ENCODE measurements around the gene STAC2.
"Not testable (repeated sequence)": the region's sequence is repeated elsewhere in the genome, so short reads cannot be mapped to it uniquely, and the experiment has no call there.

Gene STAC2

GRCh38 chr17:39225308-39225958 is at the start of gene STAC2:
STAC2 (minus strand) TSS chr17:39225945; CDS start chr17:39225502, 443 bp downstream.
- no peak for DNase-seq

GRCh38 chr17:39271546-39271945 is 45.8 kb upstream of the STAC2 start:
- no peak for DNase-seq

GRCh38 chr17:39270923-39271322 is 45.2 kb upstream of the STAC2 start:
- DNase-seq: no peak

GRCh38 chr17:39264119-39264518 is 38.4 kb upstream of the STAC2 start:
- DNase-seq: no peak

- peak; percentile 28 for DNase-seq
These were observed 35.5 kb upstream of the STAC2 start for GRCh38 chr17:39261286-39261685.

- DNase-seq: no peak
These were observed 27.2 kb upstream of the STAC2 start for GRCh38 chr17:39252788-39253460.

- no peak for DNase-seq
These were observed 26.3 kb upstream of the STAC2 start for GRCh38 chr17:39251997-39252396.

GRCh38 chr17:39250076-39250475 is 24.3 kb upstream of the STAC2 start:
- not testable (repeated sequence) for DNase-seq

- DNase-seq: no peak
These were observed 20.5 kb upstream of the STAC2 start for GRCh38 chr17:39246274-39246673.

GRCh38 chr17:39244600-39245570 is 19.1 kb upstream of the STAC2 start:
- peak; percentile 84 for DNase-seq

GRCh38 chr17:39244016-39244599 is 18.4 kb upstream of the STAC2 start:
- no peak for DNase-seq

- no peak for DNase-seq
These were observed 17.4 kb upstream of the STAC2 start for GRCh38 chr17:39243155-39243554.

GRCh38 chr17:39240631-39241030 is 14.9 kb upstream of the STAC2 start:
- no peak for DNase-seq

GRCh38 chr17:39239640-39240314 is 14.0 kb upstream of the STAC2 start:
- DNase-seq: peak; percentile 73

GRCh38 chr17:39238311-39238972 is 12.7 kb upstream of the STAC2 start:
- DNase-seq: peak; percentile 74

- DNase-seq: no peak
These were observed 11.8 kb upstream of the STAC2 start for GRCh38 chr17:39237586-39237985.

- no peak for DNase-seq
These were observed 11.3 kb upstream of the STAC2 start for GRCh38 chr17:39236981-39237441.

- no peak for DNase-seq
These were observed 10.7 kb upstream of the STAC2 start for GRCh38 chr17:39236450-39236927.

- peak; percentile 64 for DNase-seq
These were observed 10.1 kb upstream of the STAC2 start for GRCh38 chr17:39235555-39236449.
